Keratinocyte (primary cell): ENCODE results near the gene ACAA1. TPM values are rescaled to one million over a fixed set of nuclear protein-coding genes. Genes with fewer than 3 reads are reported as not detected.

ENCODE experiments used
- DNase-seq: peaks from one replicate; pipeline ENCODE4 v3.0.0-alpha.2; 2011; ENCODE audit warnings: low read depth, missing footprints, low spot score
- FAIRE-seq: peaks from 2 replicates; lab custom pipeline; 2011; peaks lifted over from hg19 to GRCh38; lab: Jason Lieb, UNC
- H2AFZ ChIP-seq: 2 replicates; pipeline ENCODE4 v1.6.0; 2012; ENCODE audit warnings: low read length, control low read depth, inconsistent platforms; ENCODE audit not compliant: control insufficient read depth
- H3K27ac ChIP-seq: 2 replicates; pipeline ENCODE4 v1.5.1; 2011; ENCODE audit warnings: low read length; ENCODE audit not compliant: control insufficient read depth, insufficient read depth
- H3K27me3 ChIP-seq: 3 replicates; pipeline ENCODE4 v1.6.0; 2011; ENCODE audit warnings: low read length; ENCODE audit not compliant: control insufficient read depth, insufficient read depth; ENCODE audit errors: extremely low read depth
- H3K36me3 ChIP-seq, 2 experiments: 2 replicates in 1 of 2; 3 replicates in 1 of 2; pipeline ENCODE4 v1.5.1; 2011; ENCODE audit warnings: low read length in 2 of 2, mild to moderate bottlenecking in 1 of 2; ENCODE audit not compliant: control insufficient read depth in 2 of 2, insufficient read depth in 2 of 2; ENCODE audit errors: extremely low read depth in 1 of 2
- H3K4me1 ChIP-seq: 3 replicates; pipeline ENCODE4 v1.5.1; 2011; ENCODE audit warnings: low read length; ENCODE audit not compliant: control insufficient read depth, insufficient read depth; ENCODE audit errors: extremely low read depth
- H3K4me2 ChIP-seq: 3 replicates; pipeline ENCODE4 v1.6.0; 2011; ENCODE audit warnings: low read depth, low read length; ENCODE audit not compliant: control insufficient read depth, insufficient read depth; ENCODE audit errors: extremely low read depth
- H3K4me3 ChIP-seq, 3 experiments: fragments of 200-600 bp in 1 of 3; sonication (generic) in 1 of 3; 2 replicates in 2 of 3; 3 replicates in 1 of 3; pipeline ENCODE4 v1.5.1; 2011 to 2016; ENCODE audit warnings: low read length in 3 of 3, mild to moderate bottlenecking in 3 of 3, control low read depth in 2 of 3, inconsistent platforms in 1 of 3, low read depth in 1 of 3, mixed read lengths in 1 of 3, mixed run types in 1 of 3, moderate library complexity in 1 of 3; ENCODE audit not compliant: control insufficient read depth in 2 of 3, insufficient read depth in 2 of 3; ENCODE audit errors: extremely low read depth in 1 of 3
- H3K79me2 ChIP-seq: 2 replicates; pipeline ENCODE4 v1.6.0; 2012; ENCODE audit warnings: low read length; ENCODE audit not compliant: control insufficient read depth, insufficient read depth
- H3K9ac ChIP-seq: 3 replicates; pipeline ENCODE4 v1.6.0; 2011; ENCODE audit warnings: low read length; ENCODE audit not compliant: control insufficient read depth, insufficient read depth; ENCODE audit errors: extremely low read depth
- H3K9me1 ChIP-seq: 3 replicates; pipeline ENCODE4 v1.6.0; 2011; ENCODE audit warnings: low read length; ENCODE audit not compliant: control insufficient read depth, insufficient read depth; ENCODE audit errors: extremely low read depth
- H3K9me3 ChIP-seq: 2 replicates; pipeline ENCODE4 v1.5.1; 2012; ENCODE audit warnings: low read depth, low read length; ENCODE audit not compliant: control insufficient read depth
- H4K20me1 ChIP-seq: 3 replicates; pipeline ENCODE4 v1.6.0; 2011; ENCODE audit warnings: low read length; ENCODE audit not compliant: control insufficient read depth, insufficient read depth; ENCODE audit errors: extremely low read depth
- CTCF ChIP-seq, 3 experiments: IDR thresholded peaks in 1 of 3; conservative IDR thresholded peaks in 1 of 3; optimal IDR thresholded peaks in 1 of 3; 2 replicates in 2 of 3; 3 replicates in 1 of 3; pipeline versions ENCODE3 to v1.5.1; 2011; ENCODE audit warnings: low read length in 3 of 3, mild to moderate bottlenecking in 3 of 3, moderate library complexity in 2 of 3, control low read depth in 1 of 3, inconsistent platforms in 1 of 3; ENCODE audit not compliant: insufficient read depth in 2 of 3; ENCODE audit errors: extremely low read depth in 1 of 3
- EZH2 ChIP-seq: IDR thresholded peaks from one replicate; pipeline ENCODE4 v1.6.1; 2012; ENCODE audit warnings: inconsistent platforms, mild to moderate bottlenecking, low read length, moderate library complexity
- dilution Hi-C: fragments of 300-500 bp; cut with MboI; formaldehyde crosslinking; loops from one replicate; pipeline ENCODE4 v1.7.0; 2020; ENCODE audit warnings: low sequenced_read_pairs; ENCODE audit not compliant: extremely low pct_ligation_motif_present
- polyA plus RNA-seq, 5 experiments: library from polyadenylated mRNA; depleted of rRNA in 3 of 5; stranded (reverse) in 3 of 5; stranded (forward) in 1 of 5; unstranded in 1 of 5; fragments of >200 nt; gene quantifications; 1 replicate in 1 of 5; 2 replicates in 3 of 5; 3 replicates in 1 of 5; pipeline versions ENCODE4 v1.2.1 to v1.2.3, GENCODE V29; 2011 to 2012; ENCODE audit warnings: missing spikeins in 2 of 5, low read depth in 1 of 5, low replicate concordance in 1 of 5

ACAA1 gene
- polyA plus RNA-seq, 1 donor (not counting 4 experiments of a cell fraction or from before 2014, with no cell fraction given): 85.3 TPM

GRCh38 chr3:38112378-38112761 lies 24.6 kb downstream of the ACAA1 start:
- H3K36me3 ChIP-seq: no peaks in the 10 kb centered on the region
- H3K9me3 ChIP-seq: no peaks in the 10 kb centered on the region
- H3K9me1 ChIP-seq: no peaks in the 10 kb centered on the region
- H4K20me1 ChIP-seq: no peaks in the 10 kb centered on the region
- no peak overlapping the region for H3K27ac ChIP-seq
- dilution Hi-C loops: no loop called here
- FAIRE-seq (no peak), DNase-seq (no peak)
- H3K9ac ChIP-seq: no peak overlapping the region
- H3K4me2 ChIP-seq: no peak overlapping the region
- TF ChIP-seq CTCF (optimal IDR thresholded peaks at IDR 0.05 in 1 of 3, IDR thresholded peaks at IDR 0.05 in 1 of 3, conservative IDR thresholded peaks at IDR 0.05 in 1 of 3; ENCODE audit: extremely low read depth in 1 of 3, insufficient read depth in 2 of 3, low read length in 3 of 3) (no peak), EZH2 (no peak)
- no peak overlapping the region for H2AFZ ChIP-seq
- H3K4me1 ChIP-seq: no peaks in the 10 kb centered on the region
- no peak overlapping the region for H3K4me3 ChIP-seq
- peaks cover 2% of the 10 kb centered on the region for H3K27me3 ChIP-seq
- no peaks in the 10 kb centered on the region for H3K79me2 ChIP-seq

DNA sequence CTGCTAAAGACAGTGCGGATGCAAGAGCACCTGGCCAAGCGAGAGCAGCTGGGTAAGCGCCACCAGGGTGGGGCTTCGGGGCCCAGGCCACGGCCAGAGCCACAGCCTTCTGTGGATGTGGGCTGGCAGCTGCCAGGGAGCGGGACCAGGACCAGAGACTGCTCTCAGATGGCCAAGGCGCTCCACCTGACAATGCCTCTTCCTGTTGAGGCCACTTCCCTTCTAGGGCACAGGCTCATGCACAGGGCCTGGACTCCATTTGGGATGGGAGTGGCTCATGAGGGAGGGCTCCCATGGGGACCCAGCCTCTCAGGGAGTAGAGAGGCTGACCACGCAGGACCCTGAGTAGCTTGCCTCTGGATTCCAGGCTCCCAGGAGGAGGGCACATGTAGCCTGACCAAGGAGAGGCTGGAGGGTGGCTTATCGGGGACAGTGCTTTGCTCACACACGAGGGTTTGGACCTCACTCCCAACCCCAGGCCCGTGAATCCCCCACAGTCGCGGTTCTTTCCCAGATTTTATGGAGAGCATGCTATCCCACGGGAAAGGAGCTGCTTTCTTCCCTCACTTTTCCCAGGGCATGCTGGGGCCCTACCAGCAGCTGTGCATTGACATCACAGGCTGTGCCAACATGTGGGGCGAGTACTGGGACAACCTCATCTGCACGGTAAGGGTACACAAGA lies 25.1 kb downstream of the ACAA1 start:
- no peak overlapping the region for H3K27ac ChIP-seq
- no peak for TF ChIP-seq EZH2
- TF ChIP-seq CTCF (optimal IDR thresholded peaks at IDR 0.05 in 1 of 3, IDR thresholded peaks at IDR 0.05 in 1 of 3, conservative IDR thresholded peaks at IDR 0.05 in 1 of 3; ENCODE audit: extremely low read depth in 1 of 3, insufficient read depth in 2 of 3, low read length in 3 of 3): no peak
- no peak overlapping the region for H2AFZ ChIP-seq
- no peak overlapping the region for H3K9ac ChIP-seq
- H3K79me2 ChIP-seq: no peaks in the 10 kb centered on the region
- DNase-seq (no peak), FAIRE-seq (no peak)
- no peaks in the 10 kb centered on the region for H3K9me3 ChIP-seq
- dilution Hi-C loops: no loop called here
- H3K4me1 ChIP-seq: no peaks in the 10 kb centered on the region
- H3K9me1 ChIP-seq: no peaks in the 10 kb centered on the region
- no peaks in the 10 kb centered on the region for H3K36me3 ChIP-seq
- H3K4me2 ChIP-seq: no peak overlapping the region
- H3K4me3 ChIP-seq: no peak overlapping the region
- H4K20me1 ChIP-seq: no peaks in the 10 kb centered on the region
- H3K27me3 ChIP-seq: peaks cover 2% of the 10 kb centered on the region
